IMR-90 (cell line): ENCODE data around the gene ANKRD55. TPM values are rescaled to one million over a fixed set of nuclear protein-coding genes. Genes with fewer than 3 reads are reported as not detected.

ENCODE experiments used
- ATAC-seq: fragments of 200-7000 bp; cut with Tn5 transposase; 2 replicates; pipeline ENCODE4 v1.9.1; 2020; ENCODE audit warnings: low read depth, mild to moderate bottlenecking, moderate library complexity
- BruUV-seq: library from RNA; stranded (reverse); fragments of 400-500 nt; replicated peaks from 2 replicates; lab custom pipeline; 2021; lab: Mats Ljungman, UMichigan
- CTCF ChIA-PET: fragments of 300-600 bp; formaldehyde crosslinking; extraction: SDS; loops from one replicate; lab custom pipeline; 2021; ENCODE audit warnings: antibody characterized with exemption; lab: Yijun Ruan, JAX
- POLR2A ChIA-PET: fragments of 300-600 bp; sonication (Branson Sonifier 250); formaldehyde crosslinking; loops from one replicate; lab custom pipeline; 2022; ENCODE audit warnings: antibody characterized with exemption; ENCODE audit not compliant: unreplicated experiment; lab: Charles Lee
- DNase-seq: peaks from one replicate; pipeline ENCODE4 v3.0.0; 2013
- H2AFZ ChIP-seq: replicated peaks from 2 replicates; pipeline ENCODE3; 2013; ENCODE audit warnings: low read length, mild to moderate bottlenecking; ENCODE audit not compliant: poor library complexity
- H2AK5ac ChIP-seq: 2 replicates; pipeline ENCODE4 v1.6.1; 2013; ENCODE audit warnings: low read depth, low read length, inconsistent platforms
- H2AK9ac ChIP-seq: replicated peaks from 2 replicates; pipeline ENCODE3; 2013; ENCODE audit warnings: mild to moderate bottlenecking, low read depth, low read length, moderate library complexity; ENCODE audit not compliant: poor library complexity
- H2BK120ac ChIP-seq: 2 replicates; pipeline ENCODE4 v1.6.1; 2013; ENCODE audit warnings: low read depth, low read length, inconsistent platforms
- H2BK15ac ChIP-seq: 3 replicates; pipeline ENCODE4 v1.6.1; 2013; ENCODE audit warnings: low read depth, low read length, inconsistent platforms
- H2BK20ac ChIP-seq: 2 replicates; pipeline ENCODE4 v1.6.1; 2013; ENCODE audit warnings: low read depth, mild to moderate bottlenecking, inconsistent platforms, low read length, moderate library complexity
- H2BK5ac ChIP-seq: 2 replicates; pipeline ENCODE4 v1.6.1; 2013; ENCODE audit warnings: mild to moderate bottlenecking, low read depth, low read length, inconsistent platforms; ENCODE audit not compliant: poor library complexity, severe bottlenecking
- H3K14ac ChIP-seq: replicated peaks from 2 replicates; pipeline ENCODE4 v1.6.1; 2013; ENCODE audit warnings: low read depth, low read length, inconsistent platforms
- H3K18ac ChIP-seq: 2 replicates; pipeline ENCODE4 v1.6.1; 2013; ENCODE audit warnings: low read depth, low read length, control low read depth
- H3K23ac ChIP-seq: 2 replicates; pipeline ENCODE4 v1.6.1; 2013; ENCODE audit warnings: low read depth, low read length, inconsistent platforms
- H3K27ac ChIP-seq: 2 replicates; pipeline ENCODE4 v1.5.1; 2013; ENCODE audit warnings: mild to moderate bottlenecking, control low read depth, low read length; ENCODE audit not compliant: insufficient read depth
- H3K27me3 ChIP-seq: 2 replicates; pipeline ENCODE4 v1.6.1; 2013; ENCODE audit warnings: low read length; ENCODE audit not compliant: control insufficient read depth, insufficient read depth
- H3K36me3 ChIP-seq: 2 replicates; pipeline ENCODE4 v1.6.1; 2013; ENCODE audit warnings: low read length, mixed read lengths; ENCODE audit not compliant: control insufficient read depth, insufficient read depth
- H3K4ac ChIP-seq: 2 replicates; pipeline ENCODE4 v1.6.1; 2013; ENCODE audit warnings: low read depth, low read length, inconsistent platforms
- H3K4me1 ChIP-seq: 2 replicates; pipeline ENCODE4 v1.6.1; 2013; ENCODE audit warnings: low read length, mixed read lengths; ENCODE audit not compliant: control insufficient read depth, insufficient read depth
- H3K4me2 ChIP-seq: 2 replicates; pipeline ENCODE4 v1.6.1; 2013; ENCODE audit warnings: low read depth, mild to moderate bottlenecking, control low read depth, low read length, moderate library complexity
- H3K4me3 ChIP-seq: 2 replicates; pipeline ENCODE4 v1.5.1; 2013; ENCODE audit warnings: low read depth, mild to moderate bottlenecking, control low read depth, low read length, moderate library complexity; ENCODE audit not compliant: insufficient read depth
- H3K56ac ChIP-seq: 2 replicates; pipeline ENCODE4 v1.6.1; 2013; ENCODE audit warnings: low read length, inconsistent platforms; ENCODE audit not compliant: insufficient read depth; ENCODE audit errors: extremely low read depth
- H3K79me1 ChIP-seq, 2 experiments: 2 replicates each; pipeline ENCODE4 v1.6.1; 2013; ENCODE audit warnings: low read length in 2 of 2, inconsistent platforms in 1 of 2, low read depth in 1 of 2
- H3K9ac ChIP-seq: 2 replicates; pipeline ENCODE4 v1.6.1; 2013; ENCODE audit warnings: low read depth, low read length, control low read depth
- H3K9me1 ChIP-seq: 2 replicates; pipeline ENCODE4 v1.6.1; 2013; ENCODE audit warnings: low read length, inconsistent platforms; ENCODE audit not compliant: insufficient read depth
- H3K9me3 ChIP-seq: 2 replicates; pipeline ENCODE4 v1.6.1; 2013; ENCODE audit warnings: low read length; ENCODE audit not compliant: control insufficient read depth, insufficient read depth
- H4K20me1 ChIP-seq: 2 replicates; pipeline ENCODE4 v1.6.1; 2013; ENCODE audit warnings: low read length, inconsistent platforms; ENCODE audit not compliant: insufficient read depth
- H4K5ac ChIP-seq: 2 replicates; pipeline ENCODE4 v1.6.1; 2013; ENCODE audit warnings: mild to moderate bottlenecking, low read depth, low read length, control low read depth
- H4K8ac ChIP-seq, 2 experiments: 2 replicates each; pipeline ENCODE4 v1.6.1; 2013; ENCODE audit warnings: low read depth in 2 of 2, low read length in 2 of 2, control low read depth in 1 of 2, inconsistent platforms in 1 of 2
- H4K91ac ChIP-seq: 2 replicates; pipeline ENCODE4 v1.6.1; 2013; ENCODE audit warnings: low read depth, low read length, inconsistent platforms; ENCODE audit not compliant: insufficient read depth
- MAFK ChIP-seq: IDR thresholded peaks from 2 replicates; pipeline ENCODE4 v1.6.1; 2012; ENCODE audit warnings: low read depth, low read length, improper control_type of control experiment
- MXI1 ChIP-seq: IDR thresholded peaks from 2 replicates; pipeline ENCODE4 v1.6.1; 2012; ENCODE audit warnings: low read depth, mild to moderate bottlenecking, low read length, moderate library complexity, borderline replicate concordance
- NFE2L2 ChIP-seq: fragments of 150-350 bp; IDR thresholded peaks from 2 replicates; pipeline ENCODE4 v1.6.1; 2016; ENCODE audit warnings: low read depth, mild to moderate bottlenecking, low read length
- RAD21 ChIP-seq: IDR thresholded peaks from 2 replicates; pipeline ENCODE4 v1.6.1; 2012; ENCODE audit warnings: low read length, improper control_type of control experiment
- RFX5 ChIP-seq: IDR thresholded peaks from 2 replicates; pipeline ENCODE4 v1.8.0; 2012; ENCODE audit warnings: low read depth, mild to moderate bottlenecking, low read length, moderate library complexity
- SMC3 ChIP-seq: fragments of 150-350 bp; IDR thresholded peaks from 2 replicates; pipeline ENCODE4 v1.6.1; 2016; ENCODE audit warnings: low read depth, mild to moderate bottlenecking, antibody characterized with exemption, low read length, moderate library complexity
- WGBS, 2 experiments: methylation state at CpG; one replicate each; pipeline versions ENCODE4 v1.1.5 to v1.1.7; 2013; ENCODE audit warnings: missing lambda C conversion rate in 2 of 2; ENCODE audit not compliant: insufficient read length in 1 of 2; ENCODE audit errors: extremely low coverage in 2 of 2; 5-methylcytosine and 5-hydroxymethylcytosine counted together
- dilution Hi-C: fragments of 300-500 bp; cut with HindIII; formaldehyde crosslinking; loops from one replicate; pipeline ENCODE4 v1.14.3; 2018; ENCODE audit warnings: low sequenced_read_pairs; ENCODE audit not compliant: unreplicated experiment
- in situ Hi-C: fragments of 300-500 bp; cut with MboI; formaldehyde crosslinking; loops from 3 replicates; pipeline ENCODE4 v1.14.3; 2019; ENCODE audit warnings: low sequenced_read_pairs, inconsistent platforms, mixed read lengths
- intact Hi-C: fragments of 100-400 bp; cut with micrococcal nuclease; formaldehyde crosslinking; loops from 2 replicates; pipeline ENCODE4 v1.10.0; 2022
- polyA plus RNA-seq, 3 experiments: library from polyadenylated mRNA; depleted of rRNA; stranded (reverse); fragments of >200 nt; gene quantifications; 2 replicates each; pipeline ENCODE4 v1.2.3, GENCODE V29; 2012; ENCODE audit warnings: low replicate concordance in 1 of 3
- total RNA-seq: library from RNA; depleted of rRNA; stranded (reverse); fragments of >200 nt; gene quantifications from 2 replicates; pipeline ENCODE4 v1.2.3, GENCODE V29; 2012

ANKRD55 gene
- total and polyA plus RNA-seq, 2 of the 4 experiments (the other 2 are of a cell fraction) = not detected

DNA sequence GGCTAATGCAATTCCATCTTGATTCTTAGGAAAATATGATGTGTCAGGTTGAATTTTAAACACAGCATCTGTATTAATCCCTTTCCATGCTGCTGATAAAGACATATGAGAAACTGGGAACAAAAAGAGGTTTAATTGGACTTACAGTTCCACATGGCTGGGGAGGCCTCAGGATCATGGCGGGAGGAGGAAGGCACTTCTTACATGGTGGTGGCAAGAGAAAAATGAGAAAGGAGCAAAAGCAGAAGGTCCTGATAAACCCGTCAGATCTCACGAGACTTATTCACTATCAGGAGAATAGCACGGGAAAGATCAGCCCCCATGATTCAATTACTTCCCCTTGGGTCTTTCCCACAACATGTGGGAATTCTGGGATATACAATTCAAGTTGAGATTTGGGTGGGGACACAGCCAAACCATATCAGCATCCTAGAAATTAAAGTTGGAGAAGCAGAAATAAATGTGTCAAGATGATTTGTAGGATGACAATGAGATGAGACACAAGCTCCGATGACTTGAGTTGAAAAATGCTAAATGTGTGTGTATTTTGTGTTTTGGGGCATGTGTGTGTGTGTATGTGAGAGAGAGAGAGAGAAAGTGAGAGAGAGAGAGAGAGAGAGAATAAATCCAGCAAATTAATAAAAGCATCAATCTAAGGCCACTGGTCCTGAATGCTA, 48.5 kb upstream of the ANKRD55 start:
- Histone ChIP-seq H2AK5ac (peak overlapping the region; percentile 99), H4K20me1 (no peaks in the 10 kb centered on the region), H2BK20ac (peak overlapping the region; percentile 99), H4K91ac (peak overlapping the region; percentile 100), H3K9me1 (peaks cover 29% of the 10 kb centered on the region), H3K4me2 (no peak overlapping the region), H3K27ac (peak overlapping the region; percentile 53; the same call in 1 of the 2 replicates), H3K4me1 (peaks cover 25% of the 10 kb centered on the region), H3K4me3 (no peak overlapping the region), H3K14ac (peak overlapping the region; percentile 88), H2BK5ac (peak overlapping the region; percentile 78), H3K18ac (peak overlapping the region; percentile 74), H3K23ac (peak overlapping the region; percentile 51; the same call in 1 of the 2 replicates), H2BK15ac (peak overlapping the region; percentile 94), H3K36me3 (no peaks in the 10 kb centered on the region), H3K27me3 (no peaks in the 10 kb centered on the region), H4K5ac (peak overlapping the region; percentile 30; the same call in 1 of the 2 replicates), H2AFZ (no peak overlapping the region), H3K56ac (0 out of 2 replicates have a peak overlapping the region, but pooled peaks have one; percentile 18), H3K79me1 (peaks cover 0 to 18% of the 10 kb centered on the region in 2 experiments; a peak in 1 of 4 replicates), H2AK9ac (no peak overlapping the region), H2BK120ac (peak overlapping the region; percentile 99), H3K9me3 (no peaks in the 10 kb centered on the region), H3K4ac (peak overlapping the region; percentile 100), H3K9ac (no peak overlapping the region), H4K8ac (peak overlapping the region; percentile 82 to 90; a peak in 3 of 4 replicates)
- dilution Hi-C loops = no loop called here
- WGBS, 2 experiments = no CpG with 5 or more reads among the region's 5 CpGs
- CTCF ChIA-PET = no interaction called here
- no peak for ATAC-seq
- DNase-seq = peak; percentile 24
- BruUV-seq = no TSS peak
- intact Hi-C loops = loop anchor here (5.0 kb wide), 1 partner anchor 66 kb away; no protein-coding TSS in a partner anchor
- in situ Hi-C loops = no loop called here
- POLR2A ChIA-PET = interaction anchor here (0.6 kb wide), 1 partner anchor 782 kb away, joined by 10 read pairs; no protein-coding TSS in a partner anchor
- TF ChIP-seq MAFK = no peak
- no peak for TF ChIP-seq MXI1
- TF ChIP-seq SMC3 = no peak
- TF ChIP-seq NFE2L2 = no peak
- TF ChIP-seq RAD21 = no peak
- no peak for TF ChIP-seq RFX5
